GM12891 (cell line): ENCODE results near the gene PRELP.

ENCODE experiments used
- PAX5 ChIP-seq: IDR thresholded peaks from 2 replicates; pipeline ENCODE4 v1.6.1; 2011; ENCODE audit warnings: low read length, moderate library complexity, mild to moderate bottlenecking; ENCODE audit not compliant: insufficient read depth, severe bottlenecking
- POLR2A ChIP-seq: IDR thresholded peaks from 2 replicates; pipeline ENCODE4 v1.6.1; 2011; ENCODE audit warnings: low read depth, low read length, control low read depth
- POLR2AphosphoS5 ChIP-seq: IDR thresholded peaks from 2 replicates; pipeline ENCODE4 v1.6.1; 2011; ENCODE audit warnings: low read depth, low read length, control low read depth
- POU2F2 ChIP-seq: IDR thresholded peaks from 2 replicates; pipeline ENCODE4 v1.6.1; 2011; ENCODE audit warnings: low read depth, mild to moderate bottlenecking, control low read depth, low read length, moderate library complexity
- SPI1 ChIP-seq: IDR thresholded peaks from 2 replicates; pipeline ENCODE4 v1.6.1; 2011; ENCODE audit warnings: low read depth, low read length, control low read depth
- TAF1 ChIP-seq: IDR thresholded peaks from 2 replicates; pipeline ENCODE4 v1.6.1; 2011; ENCODE audit warnings: low read depth, low read length, control low read depth

GRCh38 chr1:203519896-203520295, 44.3 kb downstream of the PRELP start:
- TF ChIP-seq POLR2A (no peak), TAF1 (no peak), SPI1 (no peak), POLR2AphosphoS5 (no peak), PAX5 (no peak), POU2F2 (no peak)
